ENCODE data around the gene SNAPC1. TPM values are rescaled to one million over a fixed set of nuclear protein-coding genes. Genes with fewer than 3 reads are reported as not detected.

Gene SNAPC1, protein sequence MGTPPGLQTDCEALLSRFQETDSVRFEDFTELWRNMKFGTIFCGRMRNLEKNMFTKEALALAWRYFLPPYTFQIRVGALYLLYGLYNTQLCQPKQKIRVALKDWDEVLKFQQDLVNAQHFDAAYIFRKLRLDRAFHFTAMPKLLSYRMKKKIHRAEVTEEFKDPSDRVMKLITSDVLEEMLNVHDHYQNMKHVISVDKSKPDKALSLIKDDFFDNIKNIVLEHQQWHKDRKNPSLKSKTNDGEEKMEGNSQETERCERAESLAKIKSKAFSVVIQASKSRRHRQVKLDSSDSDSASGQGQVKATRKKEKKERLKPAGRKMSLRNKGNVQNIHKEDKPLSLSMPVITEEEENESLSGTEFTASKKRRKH
- 4.1 TPM for total RNA-seq

DNA sequence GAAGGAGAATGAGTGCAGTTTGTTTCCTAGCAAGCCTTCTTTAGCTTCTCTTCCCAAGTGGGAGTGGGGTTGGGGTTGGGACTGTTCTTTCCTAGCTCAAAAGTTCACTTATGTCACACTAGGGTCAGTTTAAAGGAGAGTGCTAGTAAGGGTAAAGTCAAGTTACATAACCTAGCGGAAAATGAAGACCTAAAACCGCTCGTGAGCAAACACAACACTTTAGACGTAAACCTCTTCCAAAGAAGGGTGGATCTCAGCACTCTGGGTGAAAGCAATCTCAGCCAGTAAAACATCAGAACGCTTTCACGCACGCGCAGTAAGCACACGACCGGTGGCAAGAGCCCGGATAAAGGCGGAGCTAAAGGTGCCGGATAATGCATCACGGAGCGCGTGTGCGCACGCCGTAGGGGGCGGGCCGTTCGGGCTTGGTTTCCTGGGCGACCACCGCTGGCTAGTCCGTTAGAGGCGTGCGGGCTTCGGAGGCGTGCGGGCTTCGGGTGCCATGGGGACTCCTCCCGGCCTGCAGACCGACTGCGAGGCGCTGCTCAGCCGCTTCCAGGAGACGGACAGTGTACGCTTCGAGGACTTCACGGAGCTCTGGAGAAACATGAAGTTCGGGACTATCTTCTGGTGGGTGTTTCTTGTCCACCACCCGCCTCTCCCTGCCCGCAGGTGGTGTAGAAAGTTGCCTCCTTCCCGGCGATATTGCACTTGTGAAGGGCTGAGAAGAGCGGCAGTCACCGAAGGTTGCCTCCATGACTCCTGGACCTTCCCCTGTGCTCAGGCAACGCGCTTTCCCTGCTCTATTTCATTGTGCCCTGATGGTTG is at the start of gene SNAPC1:
SNAPC1 (plus strand) TSS at position 462 of the 828 bp plus-strand sequence; CDS start at position 503, 41 bp downstream.

DNA sequence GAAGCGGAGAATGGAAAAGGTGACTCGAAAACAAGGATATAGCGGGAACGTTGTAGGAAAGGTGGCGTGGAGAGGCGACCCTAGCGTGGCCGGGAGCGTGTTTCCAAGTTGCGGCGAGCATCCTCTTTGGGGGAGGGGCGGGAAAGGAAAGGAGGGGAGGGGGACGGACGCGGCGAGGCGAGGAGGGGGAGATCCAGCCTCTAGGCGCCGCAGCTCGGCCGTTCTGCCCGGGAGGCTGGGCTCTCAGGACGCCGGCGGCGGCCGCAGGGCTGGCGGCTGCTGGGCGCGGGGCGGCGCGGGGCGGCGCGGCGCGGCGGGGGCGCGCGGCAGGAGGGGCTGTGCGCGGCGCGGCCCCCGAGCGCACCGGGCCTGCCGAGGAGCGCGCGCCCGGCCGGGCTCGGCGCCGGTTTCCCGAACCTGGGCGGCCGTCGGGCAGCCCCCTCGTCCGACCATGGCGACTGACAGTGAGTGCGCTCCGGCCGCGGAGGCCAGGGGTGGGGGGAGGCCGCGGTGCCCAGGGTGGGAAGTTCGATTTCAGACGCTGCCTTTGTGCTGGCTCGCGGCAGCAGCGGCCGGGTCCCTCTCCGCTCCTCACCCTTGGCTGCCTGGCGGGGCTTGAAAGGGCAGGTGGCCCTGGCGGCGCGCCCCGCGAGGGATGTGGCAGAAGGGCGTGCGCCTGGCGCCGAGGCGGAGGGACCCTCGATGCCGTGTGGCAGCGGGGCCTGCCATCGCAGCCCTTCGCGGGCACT is 50.3 kb downstream of the SNAPC1 start, which contains the start of gene SYT16:
SYT16 (plus strand) TSS at position 357 of the 749 bp plus-strand sequence.

Other genes with a start within 250 kb of the SNAPC1 start
- 171 TPM for gene HIF1A, start 66.9 kb upstream of the SNAPC1 start, total RNA-seq
- 2.0 TPM for gene SYT16, start 50.3 kb downstream of the SNAPC1 start, total RNA-seq

All from metanephros (tissue), 1 donor.